Prostate gland (tissue), 2 donors: Measurements from ENCODE around the gene MRPS18A.

Experiments used
- POLR2AphosphoS5 ChIP-seq: sonication (generic); formaldehyde crosslinking; IDR thresholded peaks from one replicate; pipeline ENCODE4 v1.6.1; 2017; ENCODE audit warnings: antibody characterized with exemption
- TF ChIP-seq, protein P1 (sequence below), 4 experiments: fragments of 200-600 bp in 2 of 4; fragments of 450-650 bp in 2 of 4; sonication (generic) in 2 of 4; IDR thresholded peaks; 1 replicate in 3 of 4; 2 replicates in 1 of 4; pipeline ENCODE4 v1.5.1; 2016 to 2019; ENCODE audit warnings: antibody characterized with exemption in 4 of 4, mild to moderate bottlenecking in 2 of 4, moderate library complexity in 2 of 4

DNA sequence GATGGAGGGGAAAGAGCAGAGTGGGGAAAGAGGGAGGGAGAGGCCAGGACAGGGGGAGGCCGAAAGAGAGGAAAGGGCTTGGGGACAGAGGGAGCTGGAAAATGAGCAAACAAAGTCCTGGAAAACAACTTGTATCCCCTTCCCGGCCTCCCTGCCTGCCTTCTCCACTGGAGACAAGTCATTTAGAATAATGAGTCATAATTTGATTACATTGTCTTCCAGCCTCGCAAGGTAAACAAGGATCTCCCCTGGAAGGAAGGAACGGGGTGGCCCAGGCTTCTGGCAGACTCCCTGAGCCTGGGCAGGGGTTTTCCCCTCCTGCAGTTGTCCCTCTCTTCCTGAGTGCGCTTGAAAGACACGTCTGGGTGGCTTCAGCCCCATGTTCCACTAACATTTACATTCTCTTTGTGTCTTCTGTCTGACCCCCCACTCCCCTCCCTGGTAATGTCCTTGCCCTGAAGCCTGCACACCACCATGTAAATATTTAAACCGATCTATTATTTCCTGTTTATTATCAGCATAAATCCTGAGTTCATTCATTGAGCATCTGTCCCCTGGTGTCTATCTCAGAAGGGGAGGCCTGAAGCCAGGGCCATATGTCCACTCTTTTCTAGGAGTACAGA, 12.1 kb upstream of the MRPS18A start:
- TF ChIP-seq, protein P1, sequence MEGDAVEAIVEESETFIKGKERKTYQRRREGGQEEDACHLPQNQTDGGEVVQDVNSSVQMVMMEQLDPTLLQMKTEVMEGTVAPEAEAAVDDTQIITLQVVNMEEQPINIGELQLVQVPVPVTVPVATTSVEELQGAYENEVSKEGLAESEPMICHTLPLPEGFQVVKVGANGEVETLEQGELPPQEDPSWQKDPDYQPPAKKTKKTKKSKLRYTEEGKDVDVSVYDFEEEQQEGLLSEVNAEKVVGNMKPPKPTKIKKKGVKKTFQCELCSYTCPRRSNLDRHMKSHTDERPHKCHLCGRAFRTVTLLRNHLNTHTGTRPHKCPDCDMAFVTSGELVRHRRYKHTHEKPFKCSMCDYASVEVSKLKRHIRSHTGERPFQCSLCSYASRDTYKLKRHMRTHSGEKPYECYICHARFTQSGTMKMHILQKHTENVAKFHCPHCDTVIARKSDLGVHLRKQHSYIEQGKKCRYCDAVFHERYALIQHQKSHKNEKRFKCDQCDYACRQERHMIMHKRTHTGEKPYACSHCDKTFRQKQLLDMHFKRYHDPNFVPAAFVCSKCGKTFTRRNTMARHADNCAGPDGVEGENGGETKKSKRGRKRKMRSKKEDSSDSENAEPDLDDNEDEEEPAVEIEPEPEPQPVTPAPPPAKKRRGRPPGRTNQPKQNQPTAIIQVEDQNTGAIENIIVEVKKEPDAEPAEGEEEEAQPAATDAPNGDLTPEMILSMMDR (IDR thresholded peaks at IDR 0.05) = no peak
- peak; percentile 91 for TF ChIP-seq POLR2AphosphoS5
